ENCODE data around the gene ZNF879. TPM values are rescaled to one million over a fixed set of nuclear protein-coding genes. Genes with fewer than 3 reads are reported as not detected.

ZNF879 gene
- total RNA-seq, 2 experiments from 2014 or later = 4.1 to 4.7 TPM

DNA sequence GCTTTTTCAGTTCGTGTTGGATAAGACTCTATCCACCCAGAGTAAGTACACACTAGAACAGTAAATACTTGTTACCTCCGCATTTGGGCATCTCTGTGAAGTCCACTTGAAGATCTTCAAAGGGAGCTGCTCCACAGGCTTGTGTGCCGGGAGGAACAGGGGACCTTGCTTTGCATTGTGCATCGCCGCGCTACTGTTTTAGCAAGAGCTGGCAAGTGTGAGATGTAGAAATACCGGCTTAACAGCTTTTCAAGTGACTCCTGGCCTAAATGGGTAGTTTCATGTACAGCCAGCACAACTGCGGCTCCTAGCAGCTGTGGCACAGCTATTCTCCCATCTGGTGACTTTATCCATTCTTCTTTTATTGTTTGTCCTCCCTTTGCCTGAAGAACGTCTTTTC is 28.2 kb downstream of the ZNF879 start:
- Mint-ChIP-seq H3K9me3 (ENCODE audit: insufficient read depth) (peaks cover 31% of the 10 kb centered on the region), H3K27me3 (ENCODE audit: low read depth) (no peaks in the 10 kb centered on the region), H3K4me1 (ENCODE audit: low read depth) (no peaks in the 10 kb centered on the region), H3K36me3 (ENCODE audit: low read depth) (no peaks in the 10 kb centered on the region), H3K4me3 (no peak overlapping the region), H3K27ac (no peak overlapping the region)
- CTCF ChIA-PET = no interaction called here
- DNase-seq (no peak), ATAC-seq (no peak)
- POLR2A ChIA-PET = no interaction called here

DNA sequence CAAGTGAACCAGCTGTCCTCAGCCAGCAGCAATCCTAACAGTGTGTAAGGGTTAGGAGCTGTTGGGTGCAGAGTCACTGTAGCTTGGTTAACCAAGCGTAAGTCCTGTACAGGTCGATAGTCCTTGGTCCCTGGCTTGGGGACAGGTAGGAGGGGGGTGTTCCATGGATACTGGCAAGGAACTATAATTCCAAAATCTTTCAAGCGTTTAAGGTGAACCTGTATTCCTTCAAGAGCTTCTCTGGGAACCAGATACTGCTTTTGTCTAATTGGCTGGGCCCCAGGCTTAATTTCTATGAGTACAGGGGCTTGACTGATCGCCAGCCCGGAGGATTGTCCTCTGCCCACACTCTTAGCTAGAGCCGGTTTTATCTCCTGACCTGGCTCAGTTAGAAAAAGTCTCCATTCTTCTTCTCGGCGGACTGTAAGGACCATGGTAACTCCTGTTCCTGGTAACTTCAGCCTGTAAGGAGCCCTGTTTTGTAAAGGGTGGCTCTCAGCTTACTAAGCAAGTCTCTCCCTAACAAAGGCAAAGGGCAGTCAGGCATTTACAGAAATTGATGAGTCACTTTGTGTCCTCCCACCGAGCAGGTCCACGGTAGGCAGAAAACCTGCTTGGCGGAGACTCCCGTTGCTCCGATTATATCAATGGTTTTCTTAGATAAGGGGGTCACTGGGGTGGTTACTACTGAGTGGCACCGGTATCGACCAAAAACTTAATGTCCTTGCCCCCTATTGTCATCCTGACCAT is 30.6 kb downstream of the ZNF879 start:
- ChIA-PET CTCF (interaction anchor here (1.5 kb wide), 1 partner anchor 324 kb away, joined by 4 read pairs; the partner anchor contains the start of gene ZNF354A), POLR2A (no interaction called here)
- Mint-ChIP-seq H3K36me3 (ENCODE audit: low read depth) (peaks cover 2% of the 10 kb centered on the region), H3K4me1 (ENCODE audit: low read depth) (no peaks in the 10 kb centered on the region), H3K27ac (no peak overlapping the region), H3K9me3 (ENCODE audit: insufficient read depth) (peaks cover 23% of the 10 kb centered on the region), H3K4me3 (no peak overlapping the region), H3K27me3 (ENCODE audit: low read depth) (no peaks in the 10 kb centered on the region)
- DNase-seq (no peak), ATAC-seq (no peak)

DNA sequence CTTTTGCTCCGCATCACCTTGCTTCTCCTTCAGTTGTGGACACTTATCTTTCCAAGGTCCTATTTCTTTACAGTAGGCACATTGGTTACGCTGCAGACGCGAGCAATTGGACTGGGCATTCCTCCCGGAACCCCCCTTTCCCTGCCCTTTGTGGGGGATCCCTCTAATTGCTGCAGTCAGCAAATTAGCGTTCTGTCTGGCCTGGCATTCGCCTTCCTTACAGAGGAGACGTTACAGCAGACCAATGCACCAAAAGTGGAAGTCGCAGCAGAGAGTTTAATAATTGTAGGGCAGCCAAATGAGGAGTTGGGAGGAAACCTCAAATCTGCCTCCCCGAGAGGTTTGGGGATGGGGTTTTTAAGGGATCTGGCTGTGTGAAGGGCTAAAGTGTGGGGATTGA is 31.3 kb downstream of the ZNF879 start:
- Mint-ChIP-seq H3K27ac (no peak overlapping the region), H3K27me3 (ENCODE audit: low read depth) (no peaks in the 10 kb centered on the region), H3K36me3 (ENCODE audit: low read depth) (peaks cover 8% of the 10 kb centered on the region), H3K4me3 (no peak overlapping the region), H3K9me3 (ENCODE audit: insufficient read depth) (peaks cover 26% of the 10 kb centered on the region), H3K4me1 (ENCODE audit: low read depth) (peaks cover 6% of the 10 kb centered on the region)
- DNase-seq (no peak), ATAC-seq (no peak)
- ChIA-PET POLR2A (no interaction called here), CTCF (no interaction called here)

DNA sequence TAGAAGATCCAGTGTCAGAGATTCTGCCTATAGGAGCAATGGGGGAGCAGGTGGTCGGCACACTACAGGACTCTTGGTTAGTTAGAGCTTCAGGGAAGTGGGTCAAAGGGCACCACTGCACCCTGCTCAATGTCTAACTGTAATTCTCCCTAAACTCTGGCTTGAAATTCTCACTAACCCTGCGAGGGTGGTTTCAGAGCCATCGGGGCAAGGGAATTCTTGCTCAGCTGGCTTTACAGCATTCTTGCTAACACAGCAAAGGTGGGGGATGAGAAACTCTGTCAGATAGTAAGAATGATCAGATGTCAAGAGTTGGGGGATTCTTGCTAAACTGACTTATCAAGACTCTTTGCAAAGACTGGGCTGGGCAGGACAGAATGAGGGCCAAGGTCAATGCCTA is 31.8 kb downstream of the ZNF879 start:
- POLR2A ChIA-PET = no interaction called here
- H3K27ac Mint-ChIP-seq = no peak overlapping the region
- H3K27me3 Mint-ChIP-seq (ENCODE audit: low read depth) = no peaks in the 10 kb centered on the region
- H3K4me3 Mint-ChIP-seq = no peak overlapping the region
- no peak for ATAC-seq
- H3K4me1 Mint-ChIP-seq (ENCODE audit: low read depth) = peaks cover 10% of the 10 kb centered on the region
- no peak for DNase-seq
- peaks cover 9% of the 10 kb centered on the region for H3K36me3 Mint-ChIP-seq (ENCODE audit: low read depth)
- CTCF ChIA-PET = no interaction called here
- H3K9me3 Mint-ChIP-seq (ENCODE audit: insufficient read depth) = peaks cover 25% of the 10 kb centered on the region

DNA sequence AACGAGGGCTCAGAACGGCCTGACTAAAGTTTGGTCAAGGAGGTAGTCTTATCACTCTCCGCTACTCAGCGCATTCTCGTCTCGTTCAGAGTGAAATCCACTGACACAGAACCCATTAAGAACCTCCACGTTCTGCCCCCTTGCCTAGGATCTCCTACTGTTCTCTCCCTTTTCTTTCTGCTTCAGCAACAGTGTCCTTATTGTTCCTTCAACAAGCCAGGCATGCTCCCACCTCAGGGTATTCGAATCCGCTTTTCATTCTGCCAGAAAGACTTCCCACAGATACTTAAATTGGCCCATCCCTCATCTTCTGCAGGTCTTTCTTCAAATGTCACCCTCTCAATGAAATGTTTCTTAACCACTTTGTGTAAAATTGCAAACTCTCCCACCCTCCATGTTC is 32.2 kb downstream of the ZNF879 start:
- Mint-ChIP-seq H3K36me3 (ENCODE audit: low read depth) (peaks cover 12% of the 10 kb centered on the region), H3K4me3 (no peak overlapping the region), H3K27me3 (ENCODE audit: low read depth) (no peaks in the 10 kb centered on the region), H3K27ac (no peak overlapping the region), H3K4me1 (ENCODE audit: low read depth) (peaks cover 12% of the 10 kb centered on the region), H3K9me3 (ENCODE audit: insufficient read depth) (peaks cover 23% of the 10 kb centered on the region)
- no peak for ATAC-seq
- DNase-seq = no peak
- ChIA-PET POLR2A (no interaction called here), CTCF (no interaction called here)

DNA sequence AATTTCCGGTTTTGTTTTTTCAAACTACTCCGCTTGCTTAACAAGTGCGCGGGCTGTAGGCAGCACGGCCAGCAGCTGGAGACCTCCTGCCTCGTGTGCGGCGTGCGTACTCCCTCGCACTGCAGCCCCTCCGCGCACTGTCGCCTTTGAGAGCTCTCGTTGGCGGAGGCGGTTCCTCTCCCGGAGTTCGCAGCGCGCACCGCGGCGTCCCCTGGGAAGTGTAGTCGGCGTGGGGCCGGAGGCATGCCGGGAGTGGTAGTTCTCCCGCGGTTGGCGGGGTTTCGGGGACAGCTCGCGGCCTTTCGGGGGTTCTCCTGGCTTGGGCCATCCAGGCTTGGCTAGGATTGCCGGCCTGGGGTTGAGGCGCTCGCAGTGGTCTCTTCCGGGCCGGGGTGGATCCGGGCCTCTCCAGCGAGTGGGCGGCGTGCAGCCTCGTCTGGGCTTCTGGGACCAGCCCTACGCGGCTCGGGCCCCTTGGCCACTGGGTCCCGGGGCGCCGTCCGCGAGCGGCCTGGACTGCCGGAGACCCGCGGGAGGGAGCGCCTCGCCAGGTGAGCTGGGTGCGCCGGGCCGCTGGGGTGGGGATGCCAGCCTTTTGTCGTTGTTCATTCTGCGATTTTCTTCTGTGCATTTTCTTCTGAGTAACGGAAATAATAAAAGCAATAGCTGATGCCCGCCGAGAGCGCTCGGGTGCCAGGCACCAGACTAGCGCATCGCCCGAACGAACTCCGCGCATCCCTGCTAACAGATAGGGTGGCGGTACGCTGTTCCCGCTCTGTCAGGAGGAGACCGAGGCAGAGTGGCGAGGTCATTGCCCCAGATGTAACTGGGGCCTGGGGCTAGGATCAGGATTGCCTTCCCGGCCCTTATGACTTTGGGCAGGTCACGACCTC is 36.8 kb downstream of the ZNF879 start, which contains the start of gene ZNF354C:
Gene ZNF354C, plus strand, starts transcription at position 258 of the 893 bp plus-strand sequence. CDS start 1,696 bp downstream, outside the sequence.
- DNase-seq = peak; percentile 91
- peaks cover 41% of the 10 kb centered on the region for H3K9me3 Mint-ChIP-seq (ENCODE audit: insufficient read depth)
- peaks cover 54% of the 10 kb centered on the region for H3K36me3 Mint-ChIP-seq (ENCODE audit: low read depth)
- no peaks in the 10 kb centered on the region for H3K27me3 Mint-ChIP-seq (ENCODE audit: low read depth)
- H3K27ac Mint-ChIP-seq = peak within 1 kb of the TSS; percentile 87
- ATAC-seq = peak; percentile 98
- ChIA-PET CTCF (interaction anchor here (0.8 to 1.1 kb wide), 2 partner anchors 13 to 329 kb away, joined by 3 read pairs; no protein-coding TSS in a partner anchor), POLR2A (interaction anchor here (0.7 to 1.5 kb wide), 5 partner anchors 14 to 201 kb away, joined by 3 to 7 read pairs (median 3); partner anchors contain the start of gene ZNF354B)
- H3K4me3 Mint-ChIP-seq = peak within 1 kb of the TSS; percentile 80
- H3K4me1 Mint-ChIP-seq (ENCODE audit: low read depth) = peaks cover 23% of the 10 kb centered on the region

DNA sequence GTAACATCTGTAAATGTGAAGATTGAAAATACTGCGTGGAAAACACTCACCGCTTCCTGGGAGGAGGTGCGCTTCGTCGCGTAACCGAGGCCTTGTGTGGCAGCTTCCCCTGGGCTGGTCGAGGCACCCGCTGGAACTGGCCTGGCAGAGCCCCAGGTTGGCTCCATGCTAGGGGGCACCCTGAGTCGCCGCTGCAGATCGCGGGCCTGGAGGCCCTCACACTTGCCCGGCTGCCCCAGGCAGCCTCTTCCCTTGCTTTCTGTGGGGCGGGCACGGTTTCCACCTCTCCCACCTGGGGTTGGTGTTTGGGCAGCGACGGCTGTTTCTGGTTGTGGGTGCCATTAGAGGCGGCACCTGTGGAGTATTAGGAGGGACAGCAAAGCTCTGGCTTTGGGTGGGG is 37.4 kb downstream of the ZNF879 start:
- peaks cover 23% of the 10 kb centered on the region for H3K4me1 Mint-ChIP-seq (ENCODE audit: low read depth)
- DNase-seq (no peak), ATAC-seq (no peak)
- ChIA-PET CTCF (interaction anchor here (0.8 to 1.1 kb wide), 3 partner anchors 8 to 329 kb away, joined by 3 read pairs; no protein-coding TSS in a partner anchor), POLR2A (interaction anchor here (1.5 kb wide), 1 partner anchor 36 kb away, joined by 7 read pairs; no protein-coding TSS in a partner anchor)
- peaks cover 60% of the 10 kb centered on the region for H3K36me3 Mint-ChIP-seq (ENCODE audit: low read depth)
- peak overlapping the region; percentile 80 for H3K4me3 Mint-ChIP-seq
- peak overlapping the region; percentile 66 for H3K27ac Mint-ChIP-seq
- H3K27me3 Mint-ChIP-seq (ENCODE audit: low read depth) = no peaks in the 10 kb centered on the region
- peaks cover 44% of the 10 kb centered on the region for H3K9me3 Mint-ChIP-seq (ENCODE audit: insufficient read depth)

DNA sequence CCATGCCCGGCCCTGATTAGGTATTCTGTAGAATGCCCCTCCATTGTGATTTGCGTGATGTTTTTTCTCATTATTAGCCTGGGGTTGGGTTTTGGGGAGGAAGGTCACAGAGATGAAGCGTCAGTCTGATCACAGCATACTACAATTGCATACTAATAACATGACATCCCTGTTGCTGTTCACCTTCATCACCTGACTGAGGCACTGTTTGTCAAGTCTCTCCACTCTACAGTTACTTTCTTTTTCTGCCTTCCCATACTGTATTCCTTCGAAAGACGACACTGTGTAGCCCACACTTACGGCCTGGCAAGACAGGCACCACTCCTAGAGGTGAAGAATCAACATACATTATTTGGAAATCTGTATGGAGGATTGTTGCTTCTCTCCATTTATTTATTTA is 42.1 kb downstream of the ZNF879 start:
- ChIA-PET POLR2A (no interaction called here), CTCF (no interaction called here)
- Mint-ChIP-seq H3K4me3 (no peak overlapping the region), H3K27ac (no peak overlapping the region), H3K4me1 (ENCODE audit: low read depth) (peaks cover 12% of the 10 kb centered on the region), H3K27me3 (ENCODE audit: low read depth) (no peaks in the 10 kb centered on the region), H3K9me3 (ENCODE audit: insufficient read depth) (peaks cover 62% of the 10 kb centered on the region), H3K36me3 (ENCODE audit: low read depth) (peaks cover 93% of the 10 kb centered on the region)
- DNase-seq = no peak
- no peak for ATAC-seq

DNA sequence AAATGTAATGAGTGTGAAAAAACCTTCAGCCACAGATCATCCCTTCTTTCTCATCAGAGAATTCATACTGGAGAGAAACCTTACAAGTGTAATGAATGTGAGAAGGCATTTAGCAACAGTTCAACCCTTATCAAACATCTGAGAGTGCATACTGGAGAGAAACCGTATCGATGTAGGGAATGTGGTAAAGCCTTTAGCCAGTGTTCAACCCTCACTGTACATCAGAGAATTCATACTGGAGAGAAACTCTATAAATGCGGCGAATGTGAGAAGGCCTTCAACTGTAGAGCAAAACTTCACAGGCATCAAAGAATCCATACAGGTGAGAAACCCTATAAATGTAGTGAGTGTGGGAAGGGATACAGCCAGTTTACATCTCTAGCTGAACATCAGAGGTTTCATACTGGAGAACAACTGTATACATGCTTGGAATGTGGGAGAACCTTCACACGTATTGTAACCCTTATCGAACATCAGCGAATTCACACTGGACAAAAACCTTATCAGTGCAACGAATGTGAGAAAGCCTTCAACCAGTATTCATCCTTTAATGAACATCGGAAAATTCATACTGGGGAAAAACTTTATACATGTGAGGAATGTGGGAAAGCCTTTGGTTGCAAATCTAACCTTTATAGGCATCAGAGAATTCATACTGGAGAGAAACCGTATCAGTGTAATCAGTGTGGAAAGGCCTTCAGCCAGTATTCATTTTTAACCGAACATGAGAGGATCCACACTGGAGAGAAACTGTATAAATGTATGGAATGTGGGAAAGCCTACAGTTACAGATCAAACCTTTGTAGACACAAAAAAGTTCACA is 55.8 kb downstream of the ZNF879 start:
- Mint-ChIP-seq H3K4me1 (ENCODE audit: low read depth) (no peaks in the 10 kb centered on the region), H3K4me3 (no peak overlapping the region), H3K27ac (no peak overlapping the region), H3K9me3 (ENCODE audit: insufficient read depth) (peaks cover 70% of the 10 kb centered on the region), H3K36me3 (ENCODE audit: low read depth) (peaks cover 65% of the 10 kb centered on the region), H3K27me3 (ENCODE audit: low read depth) (no peaks in the 10 kb centered on the region)
- ATAC-seq = no peak
- CTCF ChIA-PET = no interaction called here
- POLR2A ChIA-PET = no interaction called here
- no peak for DNase-seq

DNA sequence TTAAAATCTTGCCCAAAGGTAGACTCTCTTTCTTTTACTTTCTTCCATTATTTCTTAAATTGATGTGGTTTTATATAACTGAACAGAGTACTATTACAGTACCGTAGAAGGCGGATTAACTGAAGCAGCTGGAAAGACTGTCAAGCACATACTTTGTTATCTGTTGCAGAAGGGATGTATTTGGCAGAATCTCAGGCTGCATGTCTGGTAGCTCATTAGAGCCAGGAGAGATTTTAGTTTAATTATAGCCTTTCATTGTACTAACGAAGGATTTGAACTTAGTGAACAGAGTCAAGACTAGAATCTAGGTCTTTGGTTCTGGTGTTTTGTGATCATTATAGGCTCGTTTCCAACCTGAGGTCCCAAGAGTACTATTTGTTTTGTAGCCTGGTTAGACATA is 57.1 kb downstream of the ZNF879 start:
- ATAC-seq = no peak
- CTCF ChIA-PET = no interaction called here
- H3K36me3 Mint-ChIP-seq (ENCODE audit: low read depth) = peaks cover 57% of the 10 kb centered on the region
- H3K27ac Mint-ChIP-seq = no peak overlapping the region
- H3K9me3 Mint-ChIP-seq (ENCODE audit: insufficient read depth) = peaks cover 69% of the 10 kb centered on the region
- DNase-seq = no peak
- POLR2A ChIA-PET = no interaction called here
- H3K4me3 Mint-ChIP-seq = no peak overlapping the region
- H3K4me1 Mint-ChIP-seq (ENCODE audit: low read depth) = no peaks in the 10 kb centered on the region
- H3K27me3 Mint-ChIP-seq (ENCODE audit: low read depth) = no peaks in the 10 kb centered on the region
